SU-DHL-6 (cell line): ENCODE measurements around the gene PSORS1C1.

Experiments used
- H2AFZ ChIP-seq: fragments of 200-600 bp; sonication (generic); 2 replicates; pipeline ENCODE4 v1.6.1; 2014; ENCODE audit warnings: low read depth, mild to moderate bottlenecking, moderate library complexity, mixed read lengths, antibody characterized with exemption, low read length; ENCODE audit not compliant: severe bottlenecking
- H3F3A ChIP-seq: fragments of 200-600 bp; shearing (Covaris generic); 2 replicates; pipeline ENCODE4 v1.6.0; 2016; ENCODE audit warnings: antibody characterized with exemption, mild to moderate bottlenecking; ENCODE audit not compliant: insufficient read depth
- H3K27ac ChIP-seq: fragments of 200-600 bp; sonication (generic); 2 replicates; pipeline ENCODE4 v1.5.1; 2016; ENCODE audit warnings: low read depth, mild to moderate bottlenecking, low read length, moderate library complexity, mixed read lengths
- H3K27me3 ChIP-seq: fragments of 200-600 bp; sonication (generic), shearing (Covaris generic); 2 replicates; pipeline ENCODE4 v1.6.0; 2014; ENCODE audit warnings: mild to moderate bottlenecking, low read length
- H3K36me3 ChIP-seq: fragments of 200-600 bp; sonication (generic); 2 replicates; pipeline ENCODE4 v1.6.1; 2014; ENCODE audit warnings: mild to moderate bottlenecking, low read length, mixed read lengths
- H3K4me2 ChIP-seq: fragments of 300-600, 200-600 bp; shearing (Covaris generic), sonication (generic); 2 replicates; pipeline ENCODE4 v1.6.0; 2014; ENCODE audit warnings: low read length, low read depth, mild to moderate bottlenecking; ENCODE audit not compliant: poor library complexity, severe bottlenecking
- H3K4me3 ChIP-seq: fragments of 200-600 bp; sonication (generic); 2 replicates; pipeline ENCODE4 v1.5.1; 2014; ENCODE audit warnings: antibody characterized with exemption, low read length, mild to moderate bottlenecking, mixed read lengths; ENCODE audit not compliant: insufficient read depth, poor library complexity, severe bottlenecking
- H3K79me2 ChIP-seq: fragments of 200-600 bp; sonication (generic); 2 replicates; pipeline ENCODE4 v1.6.1; 2014; ENCODE audit warnings: mild to moderate bottlenecking, low read length, moderate library complexity; ENCODE audit not compliant: insufficient read depth
- H3K9ac ChIP-seq: fragments of 200-600 bp; sonication (generic); 2 replicates; pipeline ENCODE4 v1.7.0; 2014; ENCODE audit warnings: mild to moderate bottlenecking, low read length
- H3K9me2 ChIP-seq: fragments of 200-600 bp; sonication (generic); replicated peaks from 2 replicates; pipeline ENCODE4 v1.6.1; 2014; ENCODE audit warnings: low read length; ENCODE audit not compliant: insufficient read depth
- H3K9me3 ChIP-seq: fragments of 200-600 bp; sonication (generic); 2 replicates; pipeline ENCODE4 v1.6.1; 2014; ENCODE audit warnings: low read length, mixed read lengths; ENCODE audit not compliant: insufficient read depth
- H4K20me1 ChIP-seq: fragments of 200-600 bp; sonication (generic); 2 replicates; pipeline ENCODE4 v1.6.1; 2014; ENCODE audit warnings: low read depth, mild to moderate bottlenecking, antibody characterized with exemption, low read length, moderate library complexity, mixed read lengths
- EZH2phosphoT487 ChIP-seq: fragments of 200-600 bp; sonication (generic), shearing (Covaris generic); conservative IDR thresholded peaks from 2 replicates; pipeline ENCODE4 v1.6.1; 2018; ENCODE audit warnings: mild to moderate bottlenecking, antibody characterized with exemption, low read length, moderate library complexity, mixed read lengths
- TF ChIP-seq, protein P1 (sequence below): fragments of 200-600 bp; sonication (generic); IDR thresholded peaks from one replicate; pipeline ENCODE4 v1.5.1; 2017; ENCODE audit warnings: antibody characterized with exemption, mild to moderate bottlenecking, low read length, moderate library complexity; ENCODE audit not compliant: insufficient read depth, poor library complexity, severe bottlenecking

Gene PSORS1C1

DNA sequence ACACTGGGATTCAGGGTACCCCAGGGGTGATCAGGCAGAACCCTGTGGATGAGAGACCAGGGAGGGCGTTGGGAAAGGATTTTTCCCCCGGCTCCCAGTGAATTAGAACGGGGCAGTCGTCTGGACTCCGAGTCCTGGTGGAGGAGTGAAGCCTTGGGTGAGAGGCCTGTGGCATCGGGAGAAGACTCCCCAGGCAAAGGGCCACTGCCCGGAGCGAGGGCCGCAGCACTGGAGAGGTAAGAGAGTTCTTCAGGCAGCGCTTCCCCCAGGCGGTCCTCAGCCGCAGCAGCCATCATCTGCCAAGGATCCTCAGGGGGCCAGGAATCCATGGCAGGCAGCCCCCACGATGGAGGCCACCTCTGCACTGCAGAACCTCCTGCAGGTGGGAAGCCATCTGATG is 2.9 kb upstream of the PSORS1C1 start:
- Histone ChIP-seq H3K9me2 (no peaks in the 10 kb centered on the region), H2AFZ (no peak overlapping the region), H3K4me3 (no peak overlapping the region), H3K79me2 (no peaks in the 10 kb centered on the region), H3F3A (no peaks in the 10 kb centered on the region), H3K27me3 (no peaks in the 10 kb centered on the region), H3K9me3 (no peaks in the 10 kb centered on the region), H3K4me2 (no peak overlapping the region), H3K9ac (no peak overlapping the region), H3K27ac (no peak overlapping the region), H3K36me3 (no peaks in the 10 kb centered on the region), H4K20me1 (no peaks in the 10 kb centered on the region)
- no peak for TF ChIP-seq EZH2phosphoT487
- TF ChIP-seq, protein P1, sequence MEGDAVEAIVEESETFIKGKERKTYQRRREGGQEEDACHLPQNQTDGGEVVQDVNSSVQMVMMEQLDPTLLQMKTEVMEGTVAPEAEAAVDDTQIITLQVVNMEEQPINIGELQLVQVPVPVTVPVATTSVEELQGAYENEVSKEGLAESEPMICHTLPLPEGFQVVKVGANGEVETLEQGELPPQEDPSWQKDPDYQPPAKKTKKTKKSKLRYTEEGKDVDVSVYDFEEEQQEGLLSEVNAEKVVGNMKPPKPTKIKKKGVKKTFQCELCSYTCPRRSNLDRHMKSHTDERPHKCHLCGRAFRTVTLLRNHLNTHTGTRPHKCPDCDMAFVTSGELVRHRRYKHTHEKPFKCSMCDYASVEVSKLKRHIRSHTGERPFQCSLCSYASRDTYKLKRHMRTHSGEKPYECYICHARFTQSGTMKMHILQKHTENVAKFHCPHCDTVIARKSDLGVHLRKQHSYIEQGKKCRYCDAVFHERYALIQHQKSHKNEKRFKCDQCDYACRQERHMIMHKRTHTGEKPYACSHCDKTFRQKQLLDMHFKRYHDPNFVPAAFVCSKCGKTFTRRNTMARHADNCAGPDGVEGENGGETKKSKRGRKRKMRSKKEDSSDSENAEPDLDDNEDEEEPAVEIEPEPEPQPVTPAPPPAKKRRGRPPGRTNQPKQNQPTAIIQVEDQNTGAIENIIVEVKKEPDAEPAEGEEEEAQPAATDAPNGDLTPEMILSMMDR = no peak

DNA sequence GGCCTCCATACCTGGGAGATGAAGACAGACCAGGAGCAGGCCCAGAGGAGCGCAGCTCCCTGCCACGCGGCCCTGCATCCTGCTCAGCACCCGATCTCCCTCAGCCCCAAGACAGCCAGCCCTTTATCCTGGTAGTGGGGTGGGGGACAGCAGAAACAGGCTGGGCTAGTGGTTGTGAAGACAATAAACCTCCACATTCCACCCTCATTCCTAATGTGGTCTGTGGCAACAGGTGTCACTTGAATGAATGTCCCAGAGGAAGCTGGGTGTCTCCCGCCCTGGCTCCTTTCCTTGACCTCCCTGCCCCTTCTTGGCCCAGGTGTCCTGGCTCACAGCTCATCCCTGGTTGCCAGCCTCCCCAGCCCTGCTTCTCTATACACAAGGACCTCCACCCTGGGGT is 2.1 kb upstream of the PSORS1C1 start, which contains the start of gene C6orf15:
Gene C6orf15 (minus strand): TSS at position 98 of the 400 bp plus-strand sequence. CDS start 20 bp downstream, at position 78.
- no peaks in the 10 kb centered on the region for H4K20me1 ChIP-seq
- H3K4me2 ChIP-seq = no peak within 1 kb of the TSS
- H3F3A ChIP-seq = no peaks in the 10 kb centered on the region
- no peaks in the 10 kb centered on the region for H3K79me2 ChIP-seq
- H2AFZ ChIP-seq = no peak within 1 kb of the TSS
- H3K9me3 ChIP-seq = no peaks in the 10 kb centered on the region
- H3K4me3 ChIP-seq = no peak within 1 kb of the TSS
- no peaks in the 10 kb centered on the region for H3K27me3 ChIP-seq
- H3K27ac ChIP-seq = no peak within 1 kb of the TSS
- no peaks in the 10 kb centered on the region for H3K36me3 ChIP-seq
- H3K9ac ChIP-seq = no peak within 1 kb of the TSS
- no peaks in the 10 kb centered on the region for H3K9me2 ChIP-seq
- TF ChIP-seq EZH2phosphoT487 = no peak
- TF ChIP-seq, protein P1 = no peak

DNA sequence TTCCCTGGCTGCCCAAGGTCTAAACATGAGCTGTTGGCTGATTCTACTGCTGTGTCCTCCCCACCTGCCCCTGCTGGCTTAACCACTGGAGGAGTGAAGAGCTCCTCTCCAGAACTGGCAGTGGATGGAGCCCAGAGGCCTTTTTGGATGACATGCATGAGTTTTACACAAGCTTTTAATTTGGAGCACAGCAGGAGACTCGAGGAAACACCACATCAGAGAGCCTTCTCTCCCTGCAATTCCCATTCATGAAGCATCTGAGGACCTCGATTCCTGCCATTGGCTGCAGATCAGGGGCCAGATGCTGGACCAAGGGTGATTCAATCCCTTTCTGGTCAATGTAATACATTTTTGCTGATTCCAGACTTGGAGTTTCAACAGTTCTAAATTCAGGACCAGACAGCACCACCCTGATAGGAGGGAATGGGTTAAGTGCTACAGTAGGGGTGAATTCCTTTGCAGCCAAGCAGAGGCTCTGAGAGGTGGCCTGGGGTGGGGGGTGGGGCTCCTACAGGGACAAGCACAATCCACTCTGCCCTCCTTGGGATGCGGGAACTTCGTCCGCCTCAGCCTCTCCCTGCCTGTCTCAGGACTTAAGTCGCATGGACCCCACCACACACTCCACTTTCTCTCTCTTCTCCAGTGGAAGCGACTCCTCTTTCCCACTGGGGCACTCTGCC is 599 bp upstream of the PSORS1C1 start:
- no peak overlapping the region for H3K4me2 ChIP-seq
- no peak overlapping the region for H3K27ac ChIP-seq
- TF ChIP-seq, protein P1 = no peak
- TF ChIP-seq EZH2phosphoT487 = no peak
- H3K27me3 ChIP-seq = no peaks in the 10 kb centered on the region
- no peaks in the 10 kb centered on the region for H3K36me3 ChIP-seq
- no peaks in the 10 kb centered on the region for H3K79me2 ChIP-seq
- no peaks in the 10 kb centered on the region for H3K9me3 ChIP-seq
- H3K9me2 ChIP-seq = no peaks in the 10 kb centered on the region
- no peaks in the 10 kb centered on the region for H3F3A ChIP-seq
- H3K9ac ChIP-seq = no peak overlapping the region
- H2AFZ ChIP-seq = no peak overlapping the region
- no peak overlapping the region for H3K4me3 ChIP-seq
- H4K20me1 ChIP-seq = no peaks in the 10 kb centered on the region
